K562 (cell line): ENCODE data around the gene SLC39A6. TPM values are rescaled to one million over a fixed set of nuclear protein-coding genes. Genes with fewer than 3 reads are reported as not detected.

Source experiments
- ARID2 ChIP-seq: fragments of 450-650 bp; IDR thresholded peaks from 2 replicates; pipeline ENCODE4 v1.6.1; 2017; ENCODE audit warnings: antibody characterized with exemption, mild to moderate bottlenecking
- CBX1 ChIP-seq: sonication (generic); IDR thresholded peaks from 2 replicates; pipeline ENCODE4 v1.6.1; 2016; ENCODE audit warnings: antibody characterized with exemption, low read depth, mild to moderate bottlenecking
- HMG20B ChIP-seq: fragments of 250-450 bp; sonication (Bioruptor Pico); IDR thresholded peaks from 2 replicates; pipeline ENCODE4 v1.5.0; 2021; ENCODE audit warnings: mild to moderate bottlenecking
- NEUROD1 ChIP-seq: fragments of 150-350 bp; IDR thresholded peaks from 2 replicates; pipeline ENCODE4 v1.6.1; 2014; ENCODE audit warnings: borderline replicate concordance, low read length, low read depth; ENCODE audit not compliant: partially characterized antibody
- SMAD4 ChIP-seq: fragments of 250-450 bp; sonication (Bioruptor Pico); conservative IDR thresholded peaks from 2 replicates; pipeline ENCODE4 v1.8.0; 2021; ENCODE audit warnings: inconsistent platforms, mild to moderate bottlenecking, moderate library complexity
- SOX6 ChIP-seq: fragments of 450-650 bp; IDR thresholded peaks from 2 replicates; pipeline ENCODE4 v1.6.1; 2014; ENCODE audit warnings: mild to moderate bottlenecking
- TEAD1 ChIP-seq, 2 experiments: fragments of 450-650 bp in 1 of 2; sonication (generic) in 1 of 2; formaldehyde crosslinking; IDR thresholded peaks; 2 replicates each; pipeline versions ENCODE4 v1.4.0 to v1.8.0; 2020 to 2022; ENCODE audit warnings: mild to moderate bottlenecking in 2 of 2, missing genetic modification reagents in 1 of 2
- polyA plus RNA-seq, 8 experiments: library from polyadenylated mRNA; depleted of rRNA in 4 of 8; stranded (reverse) in 5 of 8; unstranded in 3 of 8; fragments of >200 nt; fragmentation: Nextera tagmentation in 2 of 8; fragmentation: Illumina TruSeq in 1 of 8; extraction: Ambion mirVana in 2 of 8; extraction: Trizol in 1 of 8; gene quantifications; 2 replicates each; pipeline versions ENCODE4 v1.2.1 to v1.2.3, GENCODE V29; 2011 to 2014; ENCODE audit warnings: inconsistent platforms in 1 of 8, missing spikeins in 1 of 8
- total RNA-seq, 7 experiments: library from RNA; depleted of rRNA in 6 of 7; stranded (reverse); fragments of >200 nt in 6 of 7; fragmentation: Illumina TruSeq in 2 of 7; extraction: Trizol in 2 of 7; gene quantifications; 2 replicates each; pipeline versions ENCODE4 v1.2.1 to v1.2.3, GENCODE V29; 2011 to 2021; ENCODE audit warnings: low replicate concordance in 1 of 7
- TF ChIP-seq, protein P1 (sequence below), 2 experiments: fragments of 450-650 bp in 1 of 2; sonication (generic) in 1 of 2; formaldehyde crosslinking; conservative IDR thresholded peaks; 2 replicates each; pipeline versions ENCODE4 v1.4.0 to v1.8.1; 2020 to 2022; ENCODE audit warnings: mild to moderate bottlenecking in 1 of 2, missing genetic modification reagents in 1 of 2
- TF ChIP-seq, protein P2 (sequence below), 2 experiments: fragments of 450-650 bp in 1 of 2; IDR thresholded peaks; 2 replicates each; pipeline ENCODE4 v1.6.1; 2011 to 2017; ENCODE audit warnings: low read depth in 2 of 2, antibody characterized with exemption in 1 of 2, borderline replicate concordance in 1 of 2, low read length in 1 of 2, mild to moderate bottlenecking in 1 of 2, mixed read lengths in 1 of 2; ENCODE audit not compliant: control insufficient read depth in 1 of 2

SLC39A6 gene
- total and polyA plus RNA-seq, 9 of the 15 experiments (the other 6 are each of a cell fraction or from before 2014, with no cell fraction given), result 5.6 to 23.8 (median 17.4) TPM

GRCh38 chr18:36129300-36130038, at the start of gene SLC39A6, which contains the start of gene ELP2 (continued):
- TF ChIP-seq TEAD1 (CRISPR knock-in tag; IDR thresholded peaks at IDR 0.05), result peak in 1 of 2 experiments; percentile 50; a peak in 1 of 4 replicates
- TF ChIP-seq HMG20B, result no peak
- TF ChIP-seq NEUROD1, result peak; percentile 98
- TF ChIP-seq CBX1, result peak; percentile 91
- TF ChIP-seq SOX6, result peak; percentile 59; the same call in 1 of the 2 replicates
- TF ChIP-seq, protein P1, sequence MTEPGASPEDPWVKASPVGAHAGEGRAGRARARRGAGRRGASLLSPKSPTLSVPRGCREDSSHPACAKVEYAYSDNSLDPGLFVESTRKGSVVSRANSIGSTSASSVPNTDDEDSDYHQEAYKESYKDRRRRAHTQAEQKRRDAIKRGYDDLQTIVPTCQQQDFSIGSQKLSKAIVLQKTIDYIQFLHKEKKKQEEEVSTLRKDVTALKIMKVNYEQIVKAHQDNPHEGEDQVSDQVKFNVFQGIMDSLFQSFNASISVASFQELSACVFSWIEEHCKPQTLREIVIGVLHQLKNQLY (CRISPR knock-in tag; conservative IDR thresholded peaks at IDR 0.05), result no peak
- TF ChIP-seq SMAD4 (CRISPR knock-in tag), result peak; percentile 63
- TF ChIP-seq, protein P2, sequence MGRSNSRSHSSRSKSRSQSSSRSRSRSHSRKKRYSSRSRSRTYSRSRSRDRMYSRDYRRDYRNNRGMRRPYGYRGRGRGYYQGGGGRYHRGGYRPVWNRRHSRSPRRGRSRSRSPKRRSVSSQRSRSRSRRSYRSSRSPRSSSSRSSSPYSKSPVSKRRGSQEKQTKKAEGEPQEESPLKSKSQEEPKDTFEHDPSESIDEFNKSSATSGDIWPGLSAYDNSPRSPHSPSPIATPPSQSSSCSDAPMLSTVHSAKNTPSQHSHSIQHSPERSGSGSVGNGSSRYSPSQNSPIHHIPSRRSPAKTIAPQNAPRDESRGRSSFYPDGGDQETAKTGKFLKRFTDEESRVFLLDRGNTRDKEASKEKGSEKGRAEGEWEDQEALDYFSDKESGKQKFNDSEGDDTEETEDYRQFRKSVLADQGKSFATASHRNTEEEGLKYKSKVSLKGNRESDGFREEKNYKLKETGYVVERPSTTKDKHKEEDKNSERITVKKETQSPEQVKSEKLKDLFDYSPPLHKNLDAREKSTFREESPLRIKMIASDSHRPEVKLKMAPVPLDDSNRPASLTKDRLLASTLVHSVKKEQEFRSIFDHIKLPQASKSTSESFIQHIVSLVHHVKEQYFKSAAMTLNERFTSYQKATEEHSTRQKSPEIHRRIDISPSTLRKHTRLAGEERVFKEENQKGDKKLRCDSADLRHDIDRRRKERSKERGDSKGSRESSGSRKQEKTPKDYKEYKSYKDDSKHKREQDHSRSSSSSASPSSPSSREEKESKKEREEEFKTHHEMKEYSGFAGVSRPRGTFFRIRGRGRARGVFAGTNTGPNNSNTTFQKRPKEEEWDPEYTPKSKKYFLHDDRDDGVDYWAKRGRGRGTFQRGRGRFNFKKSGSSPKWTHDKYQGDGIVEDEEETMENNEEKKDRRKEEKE (IDR thresholded peaks at IDR 0.05; ENCODE audit: borderline replicate concordance in 1 of 2, control insufficient read depth in 1 of 2, low read depth in 2 of 2, low read length in 1 of 2), result no peak
- no peak for TF ChIP-seq ARID2
